HepG2 (cell line): ENCODE results near the gene NOB1. TPM values are rescaled to one million over a fixed set of nuclear protein-coding genes. Genes with fewer than 3 reads are reported as not detected.

ENCODE experiments used
- ATM ChIP-seq: fragments of 450-650 bp; IDR thresholded peaks from 2 replicates; pipeline ENCODE4 v1.7.1; 2017; ENCODE audit warnings: mild to moderate bottlenecking, borderline replicate concordance
- CC2D1A ChIP-seq: sonication (generic); formaldehyde crosslinking; IDR thresholded peaks from 2 replicates; pipeline ENCODE4 v1.8.1; 2023; ENCODE audit warnings: mild to moderate bottlenecking, missing genetic modification reagents
- HNF4G ChIP-seq, 2 experiments: sonication (generic) in 1 of 2; formaldehyde crosslinking in 1 of 2; IDR thresholded peaks; 2 replicates each; pipeline versions ENCODE4 v1.4.0 to v1.6.1; 2011 to 2020; ENCODE audit warnings: borderline replicate concordance in 2 of 2, low read depth in 2 of 2, mild to moderate bottlenecking in 2 of 2, low read length in 1 of 2, missing genetic modification reagents in 1 of 2, moderate library complexity in 1 of 2
- HNRNPK ChIP-seq: fragments of 200-400 bp; formaldehyde crosslinking; IDR thresholded peaks from 2 replicates; pipeline ENCODE4 v1.6.1; 2018; ENCODE audit warnings: low read length, low read depth, moderate library complexity, mild to moderate bottlenecking; ENCODE audit not compliant: poor library complexity, severe bottlenecking
- KDM1A ChIP-seq: IDR thresholded peaks from 2 replicates; pipeline ENCODE4 v1.6.1; 2016; ENCODE audit warnings: missing compliant biosample characterization
- PAWR ChIP-seq: sonication (generic); formaldehyde crosslinking; IDR thresholded peaks from 2 replicates; pipeline ENCODE4 v1.4.0; 2020; ENCODE audit warnings: missing genetic modification reagents, mild to moderate bottlenecking, borderline replicate concordance
- PHF21A ChIP-seq: sonication (generic); formaldehyde crosslinking; IDR thresholded peaks from 2 replicates; pipeline ENCODE4 v1.5.0; 2020; ENCODE audit warnings: mild to moderate bottlenecking, missing genetic modification reagents
- RFX3 ChIP-seq: IDR thresholded peaks from 2 replicates; pipeline ENCODE4 v1.6.1; 2016; ENCODE audit warnings: missing biosample characterization, missing genetic modification reagents
- RFXAP ChIP-seq: sonication (generic); formaldehyde crosslinking; IDR thresholded peaks from 2 replicates; pipeline ENCODE4 v1.4.0; 2020; ENCODE audit warnings: missing genetic modification reagents, borderline replicate concordance
- TAF15 ChIP-seq: fragments of 200-400 bp; formaldehyde crosslinking; IDR thresholded peaks from one replicate; pipeline ENCODE4 v1.6.1; 2018; ENCODE audit warnings: mild to moderate bottlenecking, low read depth, low read length; ENCODE audit not compliant: poor library complexity, severe bottlenecking
- TOE1 ChIP-seq: sonication (generic); formaldehyde crosslinking; IDR thresholded peaks from 2 replicates; pipeline ENCODE4 v1.4.0; 2020; ENCODE audit warnings: mild to moderate bottlenecking, missing genetic modification reagents
- ZNF354B ChIP-seq: sonication (generic); formaldehyde crosslinking; IDR thresholded peaks from 2 replicates; pipeline ENCODE4 v1.8.0; 2022; ENCODE audit warnings: mild to moderate bottlenecking, missing genetic modification reagents
- ZNF547 ChIP-seq: sonication (generic); formaldehyde crosslinking; IDR thresholded peaks from 2 replicates; pipeline ENCODE4 v1.5.1; 2020; ENCODE audit warnings: mild to moderate bottlenecking, missing genetic modification reagents
- ZNF629 ChIP-seq: sonication (generic); formaldehyde crosslinking; conservative IDR thresholded peaks from 2 replicates; pipeline ENCODE4 v1.5.0; 2020; ENCODE audit warnings: missing genetic modification reagents
- ZNF678 ChIP-seq: sonication (generic); formaldehyde crosslinking; IDR thresholded peaks from 2 replicates; pipeline ENCODE4 v1.4.0; 2020; ENCODE audit warnings: mild to moderate bottlenecking, missing genetic modification reagents
- ZNF772 ChIP-seq: sonication (generic); formaldehyde crosslinking; IDR thresholded peaks from 2 replicates; pipeline ENCODE4 v1.5.0; 2020; ENCODE audit warnings: mild to moderate bottlenecking, missing genetic modification reagents
- ZNF773 ChIP-seq: sonication (generic); formaldehyde crosslinking; IDR thresholded peaks from 2 replicates; pipeline ENCODE4 v1.4.0; 2020; ENCODE audit warnings: missing genetic modification reagents, borderline replicate concordance
- ZNF83 ChIP-seq: sonication (generic); formaldehyde crosslinking; IDR thresholded peaks from 2 replicates; pipeline ENCODE4 v1.4.0; 2020; ENCODE audit warnings: missing genetic modification reagents, mild to moderate bottlenecking, borderline replicate concordance
- polyA plus RNA-seq, 8 experiments: library from polyadenylated mRNA; depleted of rRNA in 3 of 8; stranded (reverse) in 7 of 8; unstranded in 1 of 8; fragments of >200 nt; fragmentation: Illumina TruSeq in 4 of 8; extraction: Trizol in 4 of 8; gene quantifications; 2 replicates each; pipeline versions ENCODE4 v1.2.1 to v1.2.3, GENCODE V29; 2011 to 2016; ENCODE audit warnings: low read depth in 4 of 8, missing spikeins in 1 of 8, mixed read lengths in 1 of 8; ENCODE audit not compliant: insufficient read depth in 1 of 8
- total RNA-seq, 5 experiments: library from RNA; depleted of rRNA; stranded (reverse); fragments of >200 nt; fragmentation: Illumina TruSeq; extraction: Trizol; gene quantifications; 2 replicates each; pipeline ENCODE4 v1.2.3, GENCODE V29; 2016; ENCODE audit warnings: low read depth in 1 of 5
- TF ChIP-seq, protein P1 (sequence below): sonication (generic); formaldehyde crosslinking; IDR thresholded peaks from 2 replicates; pipeline ENCODE4 v1.4.0; 2020; ENCODE audit warnings: missing genetic modification reagents, borderline replicate concordance
- TF ChIP-seq, protein P2 (sequence below): sonication (generic); formaldehyde crosslinking; IDR thresholded peaks from 2 replicates; pipeline ENCODE4 v1.4.0; 2020; ENCODE audit warnings: missing genetic modification reagents, mild to moderate bottlenecking, borderline replicate concordance
- TF ChIP-seq, protein P3 (sequence below): sonication (generic); formaldehyde crosslinking; IDR thresholded peaks from 2 replicates; pipeline ENCODE4 v1.5.1; 2020; ENCODE audit warnings: missing genetic modification reagents, mild to moderate bottlenecking, borderline replicate concordance

NOB1 gene
- total and polyA plus RNA-seq, 2 of the 13 experiments (the other 11 are each of a cell fraction or from before 2014, with no cell fraction given), result 47.1 to 162 TPM

DNA sequence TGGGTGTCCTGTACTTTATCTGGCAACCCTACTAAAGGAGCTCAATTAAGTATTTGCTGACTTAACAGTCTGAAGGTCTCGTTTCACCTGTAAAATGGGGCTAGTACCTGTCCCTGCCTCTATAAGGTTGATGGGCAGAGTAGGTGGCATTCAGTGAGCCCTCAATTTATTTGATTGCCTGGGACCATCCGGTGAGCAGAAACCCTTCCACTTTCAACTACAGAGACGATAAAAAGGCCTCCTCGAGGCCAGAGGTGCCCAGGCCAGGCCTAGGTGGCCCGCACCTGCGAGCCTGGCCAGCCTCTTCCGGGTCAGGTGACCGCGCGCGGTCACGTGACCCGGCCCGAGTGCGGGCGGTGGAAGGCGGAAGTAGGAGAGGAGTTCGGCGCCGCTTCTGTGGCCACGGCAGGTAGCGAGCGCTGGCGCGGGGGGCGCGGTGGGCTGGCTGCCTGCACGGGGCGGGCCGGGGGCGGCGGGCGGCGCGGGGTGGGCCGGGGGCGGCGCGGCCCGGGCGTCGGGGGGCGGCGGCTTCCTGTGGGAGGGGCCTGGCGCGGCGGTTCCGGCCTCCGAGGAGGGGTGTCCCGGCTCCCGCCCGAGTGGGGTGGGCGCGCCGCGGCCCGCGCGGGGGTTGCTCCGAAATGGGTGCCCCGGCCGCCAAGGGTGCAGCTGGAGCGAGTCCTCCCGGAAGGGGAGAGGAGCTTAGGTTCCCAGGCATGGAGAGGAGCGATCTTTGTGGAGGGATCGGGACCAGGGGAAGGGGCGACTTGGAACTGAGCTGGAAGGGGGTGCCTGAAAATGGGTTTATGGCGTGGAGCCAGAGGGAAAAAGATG is 7.5 kb upstream of the NOB1 start, which contains the start of gene WWP2 (continued):
- TF ChIP-seq, protein P1, sequence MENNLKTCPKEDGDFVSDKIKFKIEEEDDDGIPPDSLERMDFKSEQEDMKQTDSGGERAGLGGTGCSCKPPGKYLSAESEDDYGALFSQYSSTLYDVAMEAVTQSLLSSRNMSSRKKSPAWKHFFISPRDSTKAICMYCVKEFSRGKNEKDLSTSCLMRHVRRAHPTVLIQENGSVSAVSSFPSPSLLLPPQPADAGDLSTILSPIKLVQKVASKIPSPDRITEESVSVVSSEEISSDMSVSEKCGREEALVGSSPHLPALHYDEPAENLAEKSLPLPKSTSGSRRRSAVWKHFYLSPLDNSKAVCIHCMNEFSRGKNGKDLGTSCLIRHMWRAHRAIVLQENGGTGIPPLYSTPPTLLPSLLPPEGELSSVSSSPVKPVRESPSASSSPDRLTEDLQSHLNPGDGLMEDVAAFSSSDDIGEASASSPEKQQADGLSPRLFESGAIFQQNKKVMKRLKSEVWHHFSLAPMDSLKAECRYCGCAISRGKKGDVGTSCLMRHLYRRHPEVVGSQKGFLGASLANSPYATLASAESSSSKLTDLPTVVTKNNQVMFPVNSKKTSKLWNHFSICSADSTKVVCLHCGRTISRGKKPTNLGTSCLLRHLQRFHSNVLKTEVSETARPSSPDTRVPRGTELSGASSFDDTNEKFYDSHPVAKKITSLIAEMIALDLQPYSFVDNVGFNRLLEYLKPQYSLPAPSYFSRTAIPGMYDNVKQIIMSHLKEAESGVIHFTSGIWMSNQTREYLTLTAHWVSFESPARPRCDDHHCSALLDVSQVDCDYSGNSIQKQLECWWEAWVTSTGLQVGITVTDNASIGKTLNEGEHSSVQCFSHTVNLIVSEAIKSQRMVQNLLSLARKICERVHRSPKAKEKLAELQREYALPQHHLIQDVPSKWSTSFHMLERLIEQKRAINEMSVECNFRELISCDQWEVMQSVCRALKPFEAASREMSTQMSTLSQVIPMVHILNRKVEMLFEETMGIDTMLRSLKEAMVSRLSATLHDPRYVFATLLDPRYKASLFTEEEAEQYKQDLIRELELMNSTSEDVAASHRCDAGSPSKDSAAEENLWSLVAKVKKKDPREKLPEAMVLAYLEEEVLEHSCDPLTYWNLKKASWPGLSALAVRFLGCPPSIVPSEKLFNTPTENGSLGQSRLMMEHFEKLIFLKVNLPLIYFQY (CRISPR knock-in tag), result peak; percentile 68; the same call in 1 of the 2 replicates
- TF ChIP-seq KDM1A (CRISPR knock-in tag), result no peak
- TF ChIP-seq ZNF629 (CRISPR knock-in tag), result peak; percentile 88
- peak; percentile 91; the same call in 1 of the 2 replicates for TF ChIP-seq CC2D1A
- TF ChIP-seq HNF4G (IDR thresholded peaks at IDR 0.05; ENCODE audit: borderline replicate concordance, low read depth, low read length), result no peak
- no peak for TF ChIP-seq HNF4G (CRISPR knock-in tag; IDR thresholded peaks at IDR 0.05; ENCODE audit: borderline replicate concordance, low read depth)
- no peak; the same call in 1 of the 2 replicates for TF ChIP-seq RFX3 (CRISPR knock-in tag)
- no peak for TF ChIP-seq ZNF678 (CRISPR knock-in tag)
- no peak for TF ChIP-seq TAF15
- 0 out of 2 replicates have a peak, but pooled peaks have one; percentile 28 for TF ChIP-seq PHF21A (CRISPR knock-in tag)
- no peak for TF ChIP-seq HNRNPK
- TF ChIP-seq TOE1 (CRISPR knock-in tag), result no peak
- TF ChIP-seq ZNF773 (CRISPR knock-in tag), result 0 out of 2 replicates have a peak, but pooled peaks have one; percentile 20
- no peak for TF ChIP-seq PAWR (CRISPR knock-in tag)
- no peak for TF ChIP-seq ZNF354B (CRISPR knock-in tag)
- TF ChIP-seq ZNF547 (CRISPR knock-in tag), result no peak; the same call in 1 of the 2 replicates
- TF ChIP-seq ATM, result no peak
- TF ChIP-seq, protein P2, sequence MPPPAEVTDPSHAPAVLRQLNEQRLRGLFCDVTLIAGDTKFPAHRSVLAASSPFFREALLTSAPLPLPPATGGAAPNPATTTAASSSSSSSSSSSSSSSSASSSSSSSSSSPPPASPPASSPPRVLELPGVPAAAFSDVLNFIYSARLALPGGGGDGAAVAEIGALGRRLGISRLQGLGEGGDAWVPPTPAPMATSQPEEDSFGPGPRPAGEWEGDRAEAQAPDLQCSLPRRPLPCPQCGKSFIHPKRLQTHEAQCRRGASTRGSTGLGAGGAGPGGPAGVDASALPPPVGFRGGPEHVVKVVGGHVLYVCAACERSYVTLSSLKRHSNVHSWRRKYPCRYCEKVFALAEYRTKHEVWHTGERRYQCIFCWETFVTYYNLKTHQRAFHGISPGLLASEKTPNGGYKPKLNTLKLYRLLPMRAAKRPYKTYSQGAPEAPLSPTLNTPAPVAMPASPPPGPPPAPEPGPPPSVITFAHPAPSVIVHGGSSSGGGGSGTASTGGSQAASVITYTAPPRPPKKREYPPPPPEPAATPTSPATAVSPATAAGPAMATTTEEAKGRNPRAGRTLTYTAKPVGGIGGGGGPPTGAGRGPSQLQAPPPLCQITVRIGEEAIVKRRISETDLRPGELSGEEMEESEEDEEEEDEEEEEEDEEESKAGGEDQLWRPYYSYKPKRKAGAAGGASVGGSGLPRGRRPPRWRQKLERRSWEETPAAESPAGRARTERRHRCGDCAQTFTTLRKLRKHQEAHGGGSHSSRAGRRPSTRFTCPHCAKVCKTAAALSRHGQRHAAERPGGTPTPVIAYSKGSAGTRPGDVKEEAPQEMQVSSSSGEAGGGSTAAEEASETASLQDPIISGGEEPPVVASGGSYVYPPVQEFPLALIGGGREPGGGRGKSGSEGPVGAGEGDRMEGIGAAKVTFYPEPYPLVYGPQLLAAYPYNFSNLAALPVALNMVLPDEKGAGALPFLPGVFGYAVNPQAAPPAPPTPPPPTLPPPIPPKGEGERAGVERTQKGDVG (CRISPR knock-in tag), result no peak
- no peak for TF ChIP-seq ZNF83 (CRISPR knock-in tag)
- peak; percentile 74; the same call in 1 of the 2 replicates for TF ChIP-seq ZNF772 (CRISPR knock-in tag)
- TF ChIP-seq RFXAP (CRISPR knock-in tag), result peak; percentile 26
- TF ChIP-seq, protein P3, sequence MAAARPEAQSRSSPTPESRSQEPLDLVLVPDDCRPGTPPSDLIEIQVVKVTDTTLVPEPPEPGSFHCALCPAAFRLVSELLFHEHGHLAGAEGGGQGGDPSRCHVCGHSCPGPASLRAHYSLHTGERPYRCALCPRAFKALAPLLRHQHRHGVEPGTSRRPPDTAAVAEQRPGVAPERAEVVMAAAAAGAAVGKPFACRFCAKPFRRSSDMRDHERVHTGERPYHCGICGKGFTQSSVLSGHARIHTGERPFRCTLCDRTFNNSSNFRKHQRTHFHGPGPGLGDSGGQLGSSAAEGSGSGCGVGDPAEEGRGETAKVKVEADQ (CRISPR knock-in tag), result no peak
